ENCODE measurements around the gene ZSCAN5A.
"Not testable (repeated sequence)": the region's sequence is repeated elsewhere in the genome, so short reads cannot be mapped to it uniquely, and the experiment has no call there.

The ZSCAN5A gene

GRCh38 chr19:56314018-56314380 lies 640 bp downstream of the ZSCAN5A start:
- no peak for DNase-seq

GRCh38 chr19:56312787-56313657 lies 1.6 kb downstream of the ZSCAN5A start:
- DNase-seq, result no peak

DNA sequence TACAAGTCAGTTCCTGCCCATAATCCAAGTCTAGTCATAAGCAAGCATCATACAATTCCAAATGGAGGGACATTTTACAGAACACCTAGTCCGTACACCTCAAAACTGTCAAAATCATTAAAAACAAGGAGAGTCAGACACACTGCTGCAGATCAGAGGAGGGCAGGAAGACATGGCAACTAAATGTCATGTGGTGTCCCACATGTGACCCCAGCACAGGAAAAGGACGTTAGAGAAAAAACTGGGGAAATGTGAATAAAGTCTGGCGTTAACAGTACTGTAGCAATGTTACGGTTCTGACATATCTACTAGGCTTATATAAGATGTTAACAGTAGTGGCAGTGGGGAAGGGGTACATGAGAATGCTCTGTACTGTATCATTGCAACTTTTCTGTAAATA lies 2.3 kb downstream of the ZSCAN5A start:
- DNase-seq, result no peak

- DNase-seq, result no peak
These were observed 4.2 kb downstream of the ZSCAN5A start for GRCh38 chr19:56310462-56310861.

DNA sequence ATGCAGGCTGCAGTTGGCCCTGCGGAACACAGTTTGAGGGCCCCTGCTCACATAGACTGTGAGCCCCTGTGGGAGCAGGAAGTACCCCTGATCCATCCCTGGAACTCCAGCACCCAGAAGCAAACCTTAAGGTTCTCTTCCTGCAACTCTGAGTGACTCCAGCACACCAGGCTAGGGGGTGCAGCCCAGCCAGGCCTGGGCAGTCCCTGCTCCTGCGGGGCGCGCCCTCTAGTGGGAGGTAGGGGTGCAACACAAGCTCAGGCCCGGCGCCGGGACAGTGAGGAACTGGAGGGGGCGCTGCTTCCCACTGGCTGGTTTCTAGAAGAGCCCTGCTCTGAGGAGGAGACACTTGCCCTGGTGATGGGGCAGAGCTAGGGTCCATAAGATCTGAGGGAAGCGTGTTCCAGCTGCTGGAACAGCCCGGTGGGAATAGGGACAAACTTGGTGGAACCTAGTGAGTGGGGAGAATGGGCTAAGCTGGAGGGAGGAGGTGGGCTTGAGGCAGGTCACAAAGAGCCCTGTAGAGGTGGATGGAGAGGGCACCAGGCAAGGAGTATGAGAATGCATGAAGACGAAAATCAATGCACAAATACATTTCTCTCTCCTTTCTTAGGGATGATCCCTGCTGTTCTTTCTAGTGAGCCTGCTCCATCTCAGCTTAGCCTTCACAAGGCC lies 5.0 kb downstream of the ZSCAN5A start:
- DNase-seq, result peak; percentile 8

GRCh38 chr19:56308792-56309191 lies 5.8 kb downstream of the ZSCAN5A start:
- DNase-seq, result no peak

- DNase-seq, result not testable (repeated sequence)
These were observed 7.6 kb downstream of the ZSCAN5A start for GRCh38 chr19:56307062-56307461.

GRCh38 chr19:56306016-56306415 lies 8.6 kb downstream of the ZSCAN5A start:
- no peak for DNase-seq

- DNase-seq, result no peak
These were observed 10.4 kb downstream of the ZSCAN5A start for GRCh38 chr19:56304243-56304642.

- no peak for DNase-seq
These were observed 12.6 kb downstream of the ZSCAN5A start for GRCh38 chr19:56301886-56302620.

GRCh38 chr19:56301155-56301554 lies 13.5 kb downstream of the ZSCAN5A start:
- DNase-seq, result no peak

GRCh38 chr19:56299688-56300087 lies 15.0 kb downstream of the ZSCAN5A start:
- no peak for DNase-seq

- DNase-seq, result no peak
These were observed 17.6 kb downstream of the ZSCAN5A start for GRCh38 chr19:56297010-56297409.

DNA sequence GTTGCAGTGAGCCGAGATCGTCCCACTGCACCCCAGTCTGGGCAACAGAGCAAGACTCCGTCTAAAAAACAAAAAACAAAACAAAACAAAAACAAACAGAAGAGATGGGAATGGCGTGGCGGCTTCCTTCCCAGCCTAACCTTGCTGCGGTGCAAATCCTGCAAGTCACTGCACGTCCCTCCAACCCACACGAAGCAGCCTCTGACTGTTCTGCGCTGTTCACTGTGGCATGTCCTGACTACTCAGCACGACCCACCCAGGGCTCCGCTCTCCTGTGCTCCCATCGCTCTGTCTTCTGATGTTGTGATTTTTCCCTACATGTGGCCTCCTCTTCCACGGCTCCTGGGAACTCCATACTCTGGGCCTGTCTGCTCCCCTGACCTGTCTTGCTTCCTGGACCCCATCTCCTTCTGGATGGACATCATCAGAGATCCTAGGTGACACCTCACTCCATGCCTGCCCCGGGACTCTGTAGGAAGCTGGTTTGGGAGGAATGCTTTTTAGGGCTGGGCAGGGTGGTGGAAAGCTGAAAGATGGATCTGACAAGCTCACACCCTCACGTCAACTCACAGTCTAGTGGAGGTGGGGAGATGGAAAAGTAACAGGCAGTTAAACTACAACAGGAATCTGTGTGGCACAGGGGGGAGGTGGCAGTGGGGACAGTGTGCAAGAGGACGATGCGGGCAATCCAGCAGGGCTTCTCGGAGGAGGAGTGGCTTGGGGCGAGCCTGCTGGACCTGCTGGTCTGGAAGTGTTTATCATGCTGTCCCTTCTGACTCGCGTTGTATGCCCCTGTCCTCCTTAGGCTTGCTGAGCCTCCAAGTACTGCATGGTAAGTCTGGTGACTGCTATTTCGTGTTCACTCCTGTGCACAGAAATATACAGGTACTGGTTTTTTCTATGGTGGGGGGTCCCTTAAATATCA lies 18.8 kb downstream of the ZSCAN5A start:
- no peak for DNase-seq

DNA sequence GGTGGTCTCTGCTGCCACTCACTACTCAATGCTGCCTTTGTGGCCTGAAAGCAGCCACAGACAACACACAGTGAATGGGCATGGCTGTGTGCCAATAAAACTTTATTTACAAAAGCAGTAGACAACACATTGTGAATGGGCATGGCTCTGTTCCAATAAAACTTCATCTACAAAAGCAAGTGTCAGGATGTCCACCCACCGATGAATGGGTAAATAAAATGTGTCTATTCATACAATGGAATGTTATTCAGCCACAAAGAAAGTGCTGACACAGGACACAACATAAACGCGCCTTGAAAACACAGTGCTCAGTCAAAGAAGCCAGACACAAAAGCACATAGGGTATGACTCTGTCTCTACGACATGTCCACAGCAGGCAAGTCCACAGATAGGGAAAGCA lies 20.1 kb downstream of the ZSCAN5A start:
- DNase-seq, result peak; percentile 6

DNA sequence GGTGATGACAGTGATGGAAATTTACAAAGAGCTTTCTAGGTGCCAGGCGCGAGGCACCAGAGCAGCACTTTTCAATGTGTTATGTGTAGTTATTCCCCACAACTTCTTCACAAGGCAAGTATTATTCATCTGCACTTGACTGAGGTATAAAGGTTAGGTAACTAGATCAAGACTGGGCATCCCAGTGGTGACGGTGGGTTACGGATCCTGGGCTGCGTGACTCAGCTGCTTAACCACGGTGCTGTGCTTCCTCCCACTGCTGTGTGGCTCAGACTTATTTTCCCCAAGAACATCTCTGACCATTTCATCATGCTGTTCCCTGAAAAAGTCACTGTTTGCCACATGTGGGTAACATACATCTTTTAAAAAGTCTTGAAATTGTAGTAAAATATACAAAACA lies 22.8 kb downstream of the ZSCAN5A start:
- DNase-seq, result no peak

- DNase-seq, result no peak
These were observed 24.5 kb downstream of the ZSCAN5A start for GRCh38 chr19:56290104-56290503.

DNA sequence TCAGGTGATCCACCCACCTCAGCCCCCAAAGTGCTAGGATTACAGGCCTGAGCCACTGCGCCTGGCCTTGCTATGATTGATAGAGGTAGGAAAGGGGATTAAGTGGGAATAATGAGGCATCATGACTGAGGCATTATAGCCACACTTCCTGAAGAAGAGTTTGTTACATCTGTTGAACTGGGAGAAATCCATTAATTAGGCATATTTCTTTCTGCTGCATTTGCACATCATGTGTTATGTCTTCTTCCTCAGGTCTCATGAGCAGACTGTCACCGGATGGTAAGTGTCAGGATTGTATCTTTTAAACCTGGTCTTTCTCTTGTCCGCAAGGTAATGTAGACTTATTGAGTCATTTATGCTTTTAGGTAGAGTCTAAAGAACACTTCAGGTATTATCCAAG lies 29.9 kb downstream of the ZSCAN5A start:
- DNase-seq, result no peak

GRCh38 chr19:56282809-56283208 lies 31.8 kb downstream of the ZSCAN5A start:
- no peak for DNase-seq

GRCh38 chr19:56273563-56274117 lies 41.0 kb downstream of the ZSCAN5A start:
- DNase-seq, result peak; percentile 41

DNA sequence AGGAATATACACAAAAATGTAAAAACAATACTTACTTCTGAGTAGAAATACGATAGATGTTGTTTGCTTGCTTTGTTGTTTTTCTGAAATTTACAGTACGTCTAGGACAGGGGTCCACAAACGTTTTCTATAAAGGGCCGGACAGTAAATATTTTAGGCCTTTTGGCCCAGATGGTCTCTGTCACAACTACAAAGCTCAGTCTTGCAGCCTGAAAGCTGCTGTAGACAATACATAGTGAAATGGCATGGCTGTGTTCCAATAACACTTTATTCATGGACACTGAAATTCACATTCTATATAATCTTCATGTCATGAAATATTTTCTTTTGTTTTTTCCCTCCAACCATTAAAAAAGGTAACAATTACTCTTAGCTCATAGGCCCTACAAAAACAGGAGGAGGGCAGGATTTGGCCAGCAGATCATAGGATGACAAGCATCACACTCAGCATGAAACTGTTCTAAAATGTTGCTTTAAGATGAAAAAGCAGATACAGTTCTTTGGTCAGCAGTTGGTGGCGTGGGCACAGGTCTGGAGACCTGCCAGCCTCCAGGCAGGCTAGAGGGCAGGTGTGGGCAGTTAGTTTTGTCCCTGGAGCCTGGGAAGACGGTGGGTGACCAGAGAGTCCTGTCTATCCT lies 42.4 kb downstream of the ZSCAN5A start, which contains the start of gene EDDM13:
TSS of gene EDDM13 (plus strand) at position 588 of the 638 bp plus-strand sequence. CDS start 87 bp downstream, outside the sequence.
- DNase-seq, result no peak

GRCh38 chr19:56271151-56271550 lies 43.5 kb downstream of the ZSCAN5A start:
- no peak for DNase-seq
